HL-60 (cell line): ENCODE data around the gene MAP4K5.

ENCODE experiments used
- POLR2AphosphoS5 ChIP-seq: IDR thresholded peaks from 2 replicates; pipeline ENCODE4 v1.6.1; 2012; ENCODE audit warnings: low read depth
- SPI1 ChIP-seq: IDR thresholded peaks from 2 replicates; pipeline ENCODE4 v1.6.1; 2012; ENCODE audit warnings: low read depth, mild to moderate bottlenecking, borderline replicate concordance
- TF ChIP-seq, protein P1 (sequence below): IDR thresholded peaks from one replicate; pipeline ENCODE4 v1.5.1; 2011; ENCODE audit warnings: low read length, control low read depth, inconsistent platforms; ENCODE audit not compliant: insufficient read depth

DNA sequence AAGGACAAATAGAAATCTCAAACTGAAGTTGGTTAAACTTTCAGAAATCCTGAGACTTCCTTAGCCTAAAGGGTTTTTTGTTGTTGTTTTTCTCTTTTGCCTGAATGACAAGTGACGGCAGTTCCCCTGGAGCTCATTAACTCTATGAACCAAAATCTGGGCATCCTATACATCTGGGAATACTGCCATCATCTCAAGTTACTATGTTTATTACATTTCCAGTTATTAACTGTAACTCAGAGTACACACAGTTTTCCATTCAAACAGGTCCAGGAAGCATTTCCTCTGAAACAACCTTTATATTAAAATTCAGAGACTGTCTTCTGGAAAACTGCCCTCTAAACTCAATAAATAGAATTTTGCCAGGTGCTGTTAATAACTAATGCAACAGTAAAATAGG lies 80.1 kb downstream of the MAP4K5 start:
- TF ChIP-seq, protein P1, sequence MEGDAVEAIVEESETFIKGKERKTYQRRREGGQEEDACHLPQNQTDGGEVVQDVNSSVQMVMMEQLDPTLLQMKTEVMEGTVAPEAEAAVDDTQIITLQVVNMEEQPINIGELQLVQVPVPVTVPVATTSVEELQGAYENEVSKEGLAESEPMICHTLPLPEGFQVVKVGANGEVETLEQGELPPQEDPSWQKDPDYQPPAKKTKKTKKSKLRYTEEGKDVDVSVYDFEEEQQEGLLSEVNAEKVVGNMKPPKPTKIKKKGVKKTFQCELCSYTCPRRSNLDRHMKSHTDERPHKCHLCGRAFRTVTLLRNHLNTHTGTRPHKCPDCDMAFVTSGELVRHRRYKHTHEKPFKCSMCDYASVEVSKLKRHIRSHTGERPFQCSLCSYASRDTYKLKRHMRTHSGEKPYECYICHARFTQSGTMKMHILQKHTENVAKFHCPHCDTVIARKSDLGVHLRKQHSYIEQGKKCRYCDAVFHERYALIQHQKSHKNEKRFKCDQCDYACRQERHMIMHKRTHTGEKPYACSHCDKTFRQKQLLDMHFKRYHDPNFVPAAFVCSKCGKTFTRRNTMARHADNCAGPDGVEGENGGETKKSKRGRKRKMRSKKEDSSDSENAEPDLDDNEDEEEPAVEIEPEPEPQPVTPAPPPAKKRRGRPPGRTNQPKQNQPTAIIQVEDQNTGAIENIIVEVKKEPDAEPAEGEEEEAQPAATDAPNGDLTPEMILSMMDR = no peak
- no peak for TF ChIP-seq POLR2AphosphoS5
- TF ChIP-seq SPI1 = no peak
